Parathyroid adenoma (tissue), 2 donors: ENCODE measurements around the gene CFAP20DC.
"Not testable (repeated sequence)": the region's sequence is repeated elsewhere in the genome, so short reads cannot be mapped to it uniquely, and the experiment has no call there.

ENCODE experiments used
- H2AFZ ChIP-seq: fragments of 300-600 bp; sonication (generic); one replicate; pipeline ENCODE4 v1.7.0; 2017; ENCODE audit warnings: antibody characterized with exemption, mild to moderate bottlenecking
- H3K27ac ChIP-seq: fragments of 300-600 bp; sonication (generic); one replicate; pipeline ENCODE4 v1.7.0; 2017
- H3K27me3 ChIP-seq: fragments of 300-600 bp; sonication (generic); one replicate; pipeline ENCODE4 v1.7.0; 2017; ENCODE audit warnings: low read length; ENCODE audit not compliant: control insufficient read depth, insufficient read depth
- H3K36me3 ChIP-seq: fragments of 300-600 bp; sonication (generic); one replicate; pipeline ENCODE4 v1.7.0; 2017; ENCODE audit warnings: low read length; ENCODE audit not compliant: control insufficient read depth, insufficient read depth
- H3K4me1 ChIP-seq: fragments of 300-600 bp; sonication (generic); one replicate; pipeline ENCODE4 v1.7.0; 2017; ENCODE audit warnings: control low read depth
- H3K4me2 ChIP-seq: fragments of 300-600 bp; sonication (generic); one replicate; pipeline ENCODE4 v1.7.0; 2017; ENCODE audit warnings: low read length
- H3K4me3 ChIP-seq: fragments of 300-600 bp; sonication (generic); one replicate; pipeline ENCODE4 v1.7.0; 2017; ENCODE audit warnings: low read depth, low read length
- H3K79me2 ChIP-seq: fragments of 300-600 bp; sonication (generic); one replicate; pipeline ENCODE4 v1.7.0; 2017; ENCODE audit warnings: control low read depth
- H3K9ac ChIP-seq: fragments of 300-600 bp; sonication (generic); one replicate; pipeline ENCODE4 v1.7.0; 2017; ENCODE audit warnings: mild to moderate bottlenecking
- H3K9me3 ChIP-seq: fragments of 300-600 bp; sonication (generic); one replicate; pipeline ENCODE4 v1.7.0; 2017; ENCODE audit warnings: low read length; ENCODE audit not compliant: control insufficient read depth
- CTCF ChIP-seq: fragments of 300-600 bp; sonication (generic); IDR thresholded peaks from one replicate; pipeline ENCODE4 v1.7.0; 2017; ENCODE audit warnings: antibody characterized with exemption, mild to moderate bottlenecking
- donor health status: primary hyperparathyroidism.

CFAP20DC gene

GRCh38 chr3:58858126-58858525 is 191.7 kb downstream of the CFAP20DC start:
- no peak overlapping the region for H3K9ac ChIP-seq
- H2AFZ ChIP-seq: no peak overlapping the region
- no peak overlapping the region for H3K4me2 ChIP-seq
- H3K9me3 ChIP-seq: no peaks in the 10 kb centered on the region
- no peak overlapping the region for H3K4me3 ChIP-seq
- no peaks in the 10 kb centered on the region for H3K4me1 ChIP-seq
- no peaks in the 10 kb centered on the region for H3K27me3 ChIP-seq
- H3K36me3 ChIP-seq: no peaks in the 10 kb centered on the region
- H3K79me2 ChIP-seq: no peaks in the 10 kb centered on the region
- TF ChIP-seq CTCF: no peak
- H3K27ac ChIP-seq: no peak overlapping the region

- Histone ChIP-seq H3K9ac (no peak overlapping the region), H3K79me2 (no peaks in the 10 kb centered on the region), H3K27me3 (no peaks in the 10 kb centered on the region), H3K9me3 (no peaks in the 10 kb centered on the region), H3K4me3 (no peak overlapping the region), H3K36me3 (no peaks in the 10 kb centered on the region), H3K4me1 (no peaks in the 10 kb centered on the region), H3K4me2 (no peak overlapping the region), H2AFZ (no peak overlapping the region), H3K27ac (no peak overlapping the region)
- no peak for TF ChIP-seq CTCF
These were observed 192.4 kb downstream of the CFAP20DC start for GRCh38 chr3:58857402-58857801.

- no peak for TF ChIP-seq CTCF
- Histone ChIP-seq H3K27ac (no peak overlapping the region), H3K9me3 (no peaks in the 10 kb centered on the region), H2AFZ (no peak overlapping the region), H3K9ac (no peak overlapping the region), H3K4me1 (no peaks in the 10 kb centered on the region), H3K79me2 (no peaks in the 10 kb centered on the region), H3K27me3 (no peaks in the 10 kb centered on the region), H3K4me3 (no peak overlapping the region), H3K36me3 (no peaks in the 10 kb centered on the region), H3K4me2 (no peak overlapping the region)
These were observed 201.0 kb downstream of the CFAP20DC start for GRCh38 chr3:58848826-58849225.

GRCh38 chr3:58842050-58842747 is 207.6 kb downstream of the CFAP20DC start:
- not testable (repeated sequence) for H3K36me3 ChIP-seq, H3K4me2 ChIP-seq, H3K27me3 ChIP-seq, H3K9ac ChIP-seq, H3K9me3 ChIP-seq, H3K79me2 ChIP-seq, H3K4me3 ChIP-seq
- peaks cover 13% of the 10 kb centered on the region for H3K4me1 ChIP-seq
- peak overlapping the region; percentile 80 for H3K27ac ChIP-seq
- H2AFZ ChIP-seq: peak overlapping the region; percentile 73

GRCh38 chr3:58840949-58841348 is 208.9 kb downstream of the CFAP20DC start:
- no peak overlapping the region for H2AFZ ChIP-seq
- H3K9me3 ChIP-seq: no peaks in the 10 kb centered on the region
- H3K27me3 ChIP-seq: no peaks in the 10 kb centered on the region
- no peak overlapping the region for H3K4me3 ChIP-seq
- no peaks in the 10 kb centered on the region for H3K79me2 ChIP-seq
- no peak overlapping the region for H3K27ac ChIP-seq
- no peak overlapping the region for H3K4me2 ChIP-seq
- H3K4me1 ChIP-seq: peaks cover 13% of the 10 kb centered on the region
- TF ChIP-seq CTCF: no peak
- no peaks in the 10 kb centered on the region for H3K36me3 ChIP-seq
- no peak overlapping the region for H3K9ac ChIP-seq
